GM18867 (cell line): ENCODE results near the gene LRRC8B.
A peak's percentile ranks its signal among the peaks of the same experiment; 100 is the strongest.

Experiments used
- ATAC-seq: cut with Tn5 transposase; IDR thresholded peaks from one replicate; pipeline ENCODE4 v1.9.1; 2021; ENCODE audit warnings: mild to moderate bottlenecking, moderate library complexity; ENCODE audit not compliant: unreplicated experiment

The LRRC8B gene

DNA sequence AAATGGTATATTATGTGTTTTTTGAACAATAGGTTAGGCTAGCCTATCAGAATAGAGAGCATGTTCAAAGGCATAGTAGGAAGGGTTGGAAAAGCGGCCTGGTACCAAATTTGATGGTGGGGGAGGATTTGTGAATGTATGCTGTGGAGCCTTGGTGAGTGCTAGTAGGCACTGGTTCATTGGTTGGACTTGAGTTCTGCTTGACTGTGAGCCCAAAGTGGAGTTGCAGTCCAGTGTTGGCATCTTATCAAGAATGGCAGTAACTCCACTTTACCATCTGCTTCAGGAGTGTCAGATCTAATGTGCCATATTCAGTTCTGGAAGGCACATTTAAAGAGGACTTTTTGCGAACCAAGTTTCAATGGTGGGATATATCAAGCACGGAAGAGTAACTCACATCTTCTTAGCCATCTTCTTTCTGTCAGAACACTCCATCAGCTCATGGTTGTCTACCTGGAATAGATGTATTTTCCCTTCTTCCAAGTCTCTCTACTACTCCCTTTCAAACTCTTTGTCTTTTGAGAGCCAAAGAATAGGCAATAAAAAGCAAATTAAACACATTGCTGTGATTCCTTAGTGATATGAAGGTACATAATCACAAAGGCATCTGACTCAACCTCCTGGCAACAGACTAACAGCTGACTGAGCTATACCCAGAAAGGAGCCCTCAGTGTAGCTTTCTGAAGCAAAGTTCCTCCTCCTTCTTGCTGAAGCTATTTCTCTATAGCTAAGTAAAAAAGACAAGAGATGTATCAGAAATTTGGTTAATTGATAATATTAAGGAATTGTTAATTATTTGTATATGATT, 21.7 kb downstream of the LRRC8B start:
- ATAC-seq = no peak

GRCh38 chr1:89546934-89547562, 22.4 kb downstream of the LRRC8B start:
- no peak for ATAC-seq

- no peak for ATAC-seq
These were observed 23.0 kb downstream of the LRRC8B start for GRCh38 chr1:89547563-89548116.

DNA sequence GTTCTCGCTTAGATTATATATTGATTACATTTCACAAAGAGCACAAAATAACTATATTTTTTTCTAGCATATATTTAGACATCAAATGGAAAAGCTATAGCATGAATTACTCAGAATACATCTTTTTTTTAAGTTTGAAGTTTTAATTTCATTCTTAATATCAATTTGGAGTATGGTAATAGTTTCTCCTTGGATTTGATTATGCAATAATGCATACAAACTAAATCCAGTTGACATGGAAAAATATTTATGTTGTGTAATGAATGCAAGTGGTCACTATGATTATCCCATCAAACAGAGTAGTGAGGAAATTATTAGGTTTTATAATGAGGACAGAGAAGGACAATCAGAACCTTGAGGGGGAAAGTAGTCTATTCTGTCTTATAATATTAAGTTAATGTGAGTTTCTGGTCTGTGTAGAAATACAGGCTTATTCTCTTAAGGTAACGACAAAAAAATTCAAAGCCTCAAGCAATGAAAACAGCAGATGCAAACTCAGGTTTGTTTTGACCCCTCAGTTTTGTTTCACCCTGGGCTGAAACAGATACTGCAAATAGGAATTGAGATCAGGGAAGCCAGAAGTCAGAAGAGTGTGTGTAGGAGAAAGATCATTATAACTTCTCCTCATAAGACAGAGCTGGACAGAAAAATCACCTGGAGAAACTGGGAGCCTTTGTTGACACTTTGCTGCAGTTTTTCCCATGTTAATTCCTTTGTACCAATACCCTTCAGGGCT, 23.7 kb downstream of the LRRC8B start:
- ATAC-seq = peak; percentile 49

DNA sequence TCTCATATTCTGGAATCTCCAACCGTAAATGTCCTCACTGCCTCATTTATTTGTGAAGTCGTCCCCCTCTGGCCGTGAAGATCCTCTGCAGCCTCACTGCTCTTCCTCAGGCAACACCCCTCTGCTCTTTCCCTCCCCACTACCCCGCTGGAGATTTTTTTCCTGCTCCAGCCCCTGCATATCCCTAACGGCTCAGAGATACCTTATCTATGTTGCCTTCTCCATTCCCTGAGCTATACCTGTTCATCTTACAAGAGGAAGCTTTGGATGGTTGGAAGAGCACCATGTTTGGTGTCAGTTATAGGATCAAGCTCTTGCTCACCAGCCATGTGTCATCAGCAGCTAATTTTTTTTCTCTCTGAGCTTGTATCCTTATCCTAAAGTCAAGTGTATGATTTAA, 26.4 kb downstream of the LRRC8B start:
- no peak for ATAC-seq

DNA sequence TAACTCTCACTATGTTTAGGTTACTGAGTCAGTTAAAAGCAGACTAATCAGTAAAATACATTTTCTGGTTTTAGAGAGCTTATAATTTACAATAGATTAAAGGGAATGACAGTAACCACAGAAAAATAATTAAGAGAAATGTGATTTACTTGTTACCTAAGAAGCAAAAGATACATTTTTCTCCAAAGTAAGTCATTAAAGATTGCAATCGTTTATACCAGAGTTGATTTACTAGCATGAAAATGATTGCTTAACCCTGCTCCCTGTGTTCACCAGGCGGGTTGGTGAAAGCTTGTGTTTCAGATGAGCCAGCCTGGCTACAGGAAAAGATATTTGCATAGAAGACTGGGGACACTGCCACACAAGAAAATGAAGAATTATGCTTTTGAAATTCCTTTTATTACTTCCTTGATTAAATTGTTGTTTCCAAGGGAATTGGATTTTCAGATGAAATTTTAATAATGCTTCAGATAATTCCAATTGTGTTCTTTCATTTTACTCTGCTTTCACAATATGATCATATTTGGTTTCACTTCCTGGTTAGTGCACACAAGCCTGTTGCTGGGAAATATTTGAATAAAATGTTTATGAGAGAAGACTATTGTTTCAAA, 27.9 kb downstream of the LRRC8B start:
- peak; percentile 76 for ATAC-seq

- no peak for ATAC-seq
These were observed 28.5 kb downstream of the LRRC8B start for GRCh38 chr1:89553157-89553556.

- ATAC-seq = no peak
These were observed 30.9 kb downstream of the LRRC8B start for GRCh38 chr1:89555550-89555949.

DNA sequence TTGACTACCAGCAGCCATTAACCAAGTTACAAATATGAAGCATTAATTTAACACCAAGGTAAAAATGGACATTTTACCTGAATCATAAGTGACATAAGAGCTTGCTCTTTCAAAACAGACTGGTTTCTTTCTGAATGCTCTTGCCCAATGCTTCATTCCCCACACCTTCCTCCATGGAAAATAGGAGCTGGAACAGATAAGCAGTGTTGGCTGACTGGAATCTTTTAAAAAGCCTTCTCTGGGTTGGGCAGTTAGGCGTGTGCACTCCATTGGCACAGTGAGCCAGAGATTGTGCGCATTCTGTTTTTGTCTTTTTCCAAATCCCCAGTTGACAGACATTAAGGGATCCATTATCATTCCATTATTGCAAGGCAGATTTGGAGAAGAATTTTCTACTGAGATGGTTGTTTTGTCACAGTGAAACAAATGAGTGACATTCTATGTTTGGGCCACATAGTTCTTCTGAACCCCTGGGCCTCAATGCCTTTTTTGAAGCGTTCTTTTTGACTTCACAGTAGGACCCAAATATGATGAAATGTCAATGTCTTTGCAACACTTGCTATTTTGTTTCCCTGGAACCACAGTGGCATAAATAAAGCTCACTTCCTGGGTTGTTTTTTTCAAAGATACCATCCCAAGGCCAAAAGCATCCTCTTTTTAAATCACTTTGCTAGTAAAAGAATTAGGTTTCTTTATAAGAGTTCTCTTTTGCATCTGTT, 32.3 kb downstream of the LRRC8B start:
- no peak for ATAC-seq

DNA sequence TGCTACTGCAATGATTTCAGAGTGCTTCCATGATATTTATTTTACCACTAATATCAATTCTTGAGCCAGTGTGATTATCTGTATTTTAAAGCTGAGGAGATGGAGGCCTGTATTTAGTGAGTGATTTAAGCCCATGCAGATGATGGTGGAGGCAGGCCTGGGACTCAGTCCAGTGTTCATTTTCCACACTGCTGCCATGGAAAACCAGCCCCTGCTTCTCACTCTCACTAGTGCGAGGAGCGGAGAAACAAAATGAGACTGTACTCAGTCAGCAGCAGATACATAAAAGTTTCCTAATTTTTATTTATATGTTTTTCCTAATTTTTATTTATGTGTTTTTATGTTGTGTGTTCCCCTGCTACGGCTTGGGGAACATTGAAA, 32.8 kb downstream of the LRRC8B start:
- ATAC-seq = no peak

DNA sequence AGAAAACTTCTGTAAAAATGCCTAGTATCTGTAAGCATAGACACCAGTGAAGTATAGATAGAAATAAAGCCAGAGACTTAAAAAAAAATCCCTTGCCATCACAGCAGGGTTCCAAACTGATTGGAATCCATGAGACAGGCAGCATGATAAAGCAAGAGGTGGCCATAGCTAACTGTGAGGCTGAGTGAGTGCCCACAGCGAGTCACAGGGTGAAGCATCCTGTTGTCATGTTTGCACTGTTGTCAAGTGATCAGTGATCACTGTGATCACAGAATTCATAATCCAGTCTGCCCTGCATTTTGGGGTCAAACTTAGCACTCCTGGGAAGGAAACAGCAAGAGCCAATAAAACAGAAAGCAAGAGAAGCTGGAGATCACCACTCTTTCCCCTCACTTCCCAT, 33.3 kb downstream of the LRRC8B start:
- ATAC-seq = no peak

GRCh38 chr1:89563957-89564604, 39.5 kb downstream of the LRRC8B start:
- ATAC-seq = no peak

GRCh38 chr1:89565521-89565920, 40.9 kb downstream of the LRRC8B start:
- ATAC-seq = no peak

DNA sequence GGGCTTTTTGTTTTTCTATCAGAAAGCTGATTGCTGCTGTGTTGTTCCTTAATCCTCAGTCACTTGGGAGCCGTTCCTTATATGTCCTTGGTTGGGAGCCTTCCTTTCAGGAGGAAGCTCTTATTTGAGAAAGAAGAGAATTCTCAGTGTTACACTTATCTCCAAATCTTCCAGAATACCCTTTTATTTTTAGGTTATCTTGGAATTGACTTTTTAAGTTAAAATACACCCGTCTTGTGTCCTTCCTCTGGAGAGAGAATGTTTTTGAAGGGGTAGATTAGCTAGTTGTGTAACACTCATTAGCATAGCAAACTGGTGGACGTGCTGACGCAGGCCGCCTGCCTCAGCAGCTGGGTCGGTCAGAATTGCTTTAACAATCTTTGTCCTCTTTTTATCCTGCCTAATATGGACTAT, 42.1 kb downstream of the LRRC8B start:
- ATAC-seq = no peak

DNA sequence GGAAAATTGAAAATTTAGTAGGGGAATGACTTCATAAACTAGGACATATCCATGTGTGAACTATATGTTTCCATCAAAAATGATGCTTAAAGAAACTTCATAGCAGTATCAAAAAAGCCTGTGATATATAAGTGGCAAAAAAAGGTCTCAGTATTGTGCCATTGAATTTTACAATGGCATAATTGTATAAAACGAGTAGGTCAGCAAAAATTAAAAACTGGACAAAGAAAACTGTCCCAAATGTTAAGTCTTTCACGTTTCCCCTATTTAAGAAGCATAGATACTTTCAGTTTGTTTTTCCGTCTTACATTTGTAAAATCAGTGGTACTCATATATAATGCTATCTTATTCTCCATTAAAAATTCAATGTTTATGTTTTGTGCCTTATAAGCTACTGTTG, 43.2 kb downstream of the LRRC8B start:
- no peak for ATAC-seq

DNA sequence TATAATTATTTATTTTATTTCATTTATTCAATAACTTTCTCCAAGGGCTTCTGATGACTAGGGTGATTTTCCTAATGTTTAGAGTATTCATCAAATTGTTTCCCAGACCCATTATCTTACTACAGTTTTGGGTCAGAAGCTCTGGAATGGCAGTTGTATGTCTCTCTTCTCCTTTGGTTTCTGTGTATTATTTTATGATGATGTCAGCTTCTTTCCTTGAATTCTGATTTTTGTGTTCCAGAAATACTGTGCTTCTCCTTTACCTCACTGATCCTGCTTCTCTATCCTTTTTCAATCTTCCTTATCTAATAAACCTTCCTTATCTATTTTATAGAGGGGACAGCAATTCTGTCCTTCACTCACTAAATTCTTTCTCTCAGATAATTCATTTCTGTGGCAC, 48.8 kb downstream of the LRRC8B start:
- no peak for ATAC-seq

DNA sequence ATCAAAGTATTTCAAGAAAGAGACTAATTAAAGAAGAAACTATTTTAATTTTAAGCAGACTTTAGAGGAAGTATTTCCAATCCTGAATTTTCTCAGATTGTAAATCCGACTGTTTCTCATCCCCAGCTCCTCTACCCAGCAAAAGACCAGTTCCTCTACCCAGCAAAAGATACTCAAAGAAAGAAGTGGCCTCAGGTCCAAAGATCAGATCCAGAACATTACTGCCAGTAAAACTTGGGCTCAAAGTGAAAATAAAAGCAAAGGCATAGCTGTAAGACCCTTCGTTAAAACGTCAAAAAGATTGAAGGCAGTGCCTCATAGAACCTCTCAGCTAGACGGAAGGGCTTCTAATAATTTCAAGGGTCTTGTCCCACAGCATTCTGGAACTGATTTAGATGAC, 50.0 kb downstream of the LRRC8B start:
- ATAC-seq = no peak

DNA sequence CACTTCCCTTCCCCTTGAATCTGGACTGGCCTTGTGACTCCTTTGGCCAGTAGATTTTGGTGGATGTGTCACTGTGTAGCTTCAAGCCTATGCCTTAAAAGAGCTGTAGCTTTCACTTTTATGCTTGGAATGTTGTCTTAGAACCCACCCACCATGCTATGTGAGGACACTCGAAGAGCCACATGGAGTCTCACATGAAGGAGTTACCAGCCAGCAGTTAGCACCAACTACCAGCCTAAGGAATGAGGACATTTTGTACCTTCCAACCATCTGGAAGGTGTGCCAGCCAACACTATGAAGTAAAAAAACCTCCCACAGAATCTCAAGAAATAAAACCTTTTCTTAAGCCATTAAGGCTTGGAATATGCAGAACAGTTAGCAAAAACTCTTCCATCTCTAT, 50.6 kb downstream of the LRRC8B start:
- ATAC-seq = no peak

- no peak for ATAC-seq
These were observed 51.4 kb downstream of the LRRC8B start for GRCh38 chr1:89576013-89576412.

DNA sequence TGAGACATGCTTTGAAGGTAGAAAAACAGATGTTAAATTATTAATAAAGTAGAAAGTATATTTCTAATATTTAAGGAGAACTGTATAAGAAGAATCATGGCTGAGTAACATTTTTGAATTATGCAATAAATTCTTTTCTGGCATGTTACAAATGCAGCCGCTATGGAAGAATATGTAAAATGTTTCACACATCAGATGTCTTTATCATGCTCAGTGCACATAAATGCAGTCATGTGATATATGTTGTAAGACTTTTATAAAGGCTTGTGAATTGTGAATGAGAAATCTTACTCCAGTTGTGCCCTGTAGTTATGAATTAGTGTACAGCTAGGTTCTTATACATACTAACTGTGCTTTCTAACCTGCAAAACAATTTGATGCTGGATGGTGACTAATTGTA, 53.5 kb downstream of the LRRC8B start:
- ATAC-seq = no peak
